Activated B cell treated with CpG ODN at 0.5 μM for 24 hours (primary cell): ENCODE data around the gene SIGLEC11. TPM values are rescaled to one million over a fixed set of nuclear protein-coding genes. Genes with fewer than 3 reads are reported as not detected.
A peak's percentile ranks its signal among the peaks of the same experiment; 100 is the strongest.

Experiments used
- ATAC-seq: fragments of 200-7000 bp; cut with Tn5 transposase; one replicate; pipeline ENCODE4 v1.10.0; 2021; ENCODE audit warnings: low read depth, mild to moderate bottlenecking, moderate library complexity
- CTCF ChIA-PET: fragments of 350-600 bp; sonication (Branson Sonifier 250); formaldehyde crosslinking; loops from one replicate; lab custom pipeline; 2021; ENCODE audit warnings: antibody characterized with exemption; lab: Charles Lee
- POLR2A ChIA-PET: fragments of 350-600 bp; sonication (Branson Sonifier 250); formaldehyde crosslinking; loops from one replicate; lab custom pipeline; 2021; ENCODE audit warnings: antibody characterized with exemption; lab: Charles Lee
- DNase-seq: peaks from one replicate; pipeline ENCODE4 v3.0.0; 2022
- H3K27ac Mint-ChIP-seq: one replicate; pipeline ENCODE4 v1.8.0; 2020; ENCODE audit warnings: mixed read lengths
- H3K27me3 Mint-ChIP-seq: one replicate; pipeline ENCODE4 v1.8.0; 2021; ENCODE audit warnings: mixed read lengths
- H3K36me3 Mint-ChIP-seq: one replicate; pipeline ENCODE4 v1.8.0; 2021; ENCODE audit warnings: low read depth, mixed read lengths
- H3K4me1 Mint-ChIP-seq: one replicate; pipeline ENCODE4 v1.8.0; 2021; ENCODE audit warnings: mixed read lengths
- H3K4me3 Mint-ChIP-seq: one replicate; pipeline ENCODE4 v1.8.0; 2020; ENCODE audit warnings: mild to moderate bottlenecking, mixed read lengths
- H3K9me3 Mint-ChIP-seq: one replicate; pipeline ENCODE4 v1.8.0; 2020; ENCODE audit warnings: mixed read lengths
- intact Hi-C: fragments of 100-400 bp; cut with micrococcal nuclease; formaldehyde crosslinking; loops from one replicate; pipeline ENCODE4 v1.15.1; 2024
- total RNA-seq: library from RNA; stranded (reverse); gene quantifications from 2 replicates; pipeline ENCODE4 v1.2.3, GENCODE V29; 2022
- TF ChIP-seq, protein P1 (sequence below): fragments of 200-600 bp; IDR thresholded peaks from one replicate; pipeline ENCODE4 v1.8.0; 2022; ENCODE audit warnings: antibody characterized with exemption, mild to moderate bottlenecking

SIGLEC11 gene
- total RNA-seq, 1 donor from 2014 or later = not detected

DNA sequence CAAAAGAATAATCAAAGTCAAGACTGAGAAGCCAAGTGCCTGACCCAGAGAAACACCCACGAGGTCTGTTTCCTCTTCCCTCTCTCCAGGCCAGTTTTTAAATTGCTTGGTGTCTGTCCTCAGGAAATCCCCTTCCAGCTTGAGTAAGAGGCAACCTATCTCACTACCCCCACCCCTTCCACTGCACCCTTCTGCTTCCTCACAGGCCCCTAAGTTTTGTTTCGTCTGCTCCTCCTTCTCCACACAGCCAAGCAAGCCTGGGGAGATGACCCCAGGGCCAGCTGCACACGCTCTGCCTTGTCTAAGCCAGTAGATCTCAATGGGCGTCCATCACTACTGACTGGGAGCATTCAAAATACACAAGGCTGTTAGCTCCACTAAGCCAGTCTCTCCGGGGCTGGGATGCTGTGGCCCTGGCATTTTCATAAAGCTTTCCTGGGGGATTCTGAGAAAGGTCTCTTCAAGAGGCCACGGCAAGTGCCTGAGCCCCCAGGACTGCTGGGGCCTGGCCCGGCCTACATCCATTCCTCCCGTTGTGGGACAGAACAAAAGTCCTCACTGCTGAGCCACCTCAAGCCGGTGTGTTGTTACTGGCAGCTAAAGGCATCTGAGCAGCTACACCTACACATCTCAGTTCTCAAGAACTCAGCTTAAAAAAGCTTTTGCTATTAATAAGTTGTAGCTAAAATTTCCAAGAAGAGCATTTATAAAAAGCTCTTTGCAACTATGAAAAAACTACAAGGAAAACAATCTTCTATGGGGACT, 49.4 kb downstream of the SIGLEC11 start:
- H3K4me3 Mint-ChIP-seq = peak overlapping the region; percentile 68
- peaks cover 70% of the 10 kb centered on the region for H3K36me3 Mint-ChIP-seq
- TF ChIP-seq, protein P1, sequence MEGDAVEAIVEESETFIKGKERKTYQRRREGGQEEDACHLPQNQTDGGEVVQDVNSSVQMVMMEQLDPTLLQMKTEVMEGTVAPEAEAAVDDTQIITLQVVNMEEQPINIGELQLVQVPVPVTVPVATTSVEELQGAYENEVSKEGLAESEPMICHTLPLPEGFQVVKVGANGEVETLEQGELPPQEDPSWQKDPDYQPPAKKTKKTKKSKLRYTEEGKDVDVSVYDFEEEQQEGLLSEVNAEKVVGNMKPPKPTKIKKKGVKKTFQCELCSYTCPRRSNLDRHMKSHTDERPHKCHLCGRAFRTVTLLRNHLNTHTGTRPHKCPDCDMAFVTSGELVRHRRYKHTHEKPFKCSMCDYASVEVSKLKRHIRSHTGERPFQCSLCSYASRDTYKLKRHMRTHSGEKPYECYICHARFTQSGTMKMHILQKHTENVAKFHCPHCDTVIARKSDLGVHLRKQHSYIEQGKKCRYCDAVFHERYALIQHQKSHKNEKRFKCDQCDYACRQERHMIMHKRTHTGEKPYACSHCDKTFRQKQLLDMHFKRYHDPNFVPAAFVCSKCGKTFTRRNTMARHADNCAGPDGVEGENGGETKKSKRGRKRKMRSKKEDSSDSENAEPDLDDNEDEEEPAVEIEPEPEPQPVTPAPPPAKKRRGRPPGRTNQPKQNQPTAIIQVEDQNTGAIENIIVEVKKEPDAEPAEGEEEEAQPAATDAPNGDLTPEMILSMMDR = no peak
- peaks cover 76% of the 10 kb centered on the region for H3K4me1 Mint-ChIP-seq
- intact Hi-C loops = loop anchor here (1.0 to 2.0 kb wide), 2 partner anchors 14 to 17 kb away; partner anchors contain the start of genes ATF5 and NUP62
- no peak for DNase-seq
- ChIA-PET CTCF (interaction anchor here (0.9 to 1.1 kb wide), 3 partner anchors 12 to 26 kb away, joined by 3 read pairs; no protein-coding TSS in a partner anchor), POLR2A (interaction anchor here (0.5 to 14.0 kb wide), 13 partner anchors 8 to 92 kb away, joined by 3 to 317 read pairs (median 7); partner anchors contain the start of genes AKT1S1, ATF5, IL4I1 and NUP62)
- H3K27ac Mint-ChIP-seq = peak overlapping the region; percentile 89
- H3K27me3 Mint-ChIP-seq = no peaks in the 10 kb centered on the region
- no peaks in the 10 kb centered on the region for H3K9me3 Mint-ChIP-seq
- peak; percentile 80 for ATAC-seq

DNA sequence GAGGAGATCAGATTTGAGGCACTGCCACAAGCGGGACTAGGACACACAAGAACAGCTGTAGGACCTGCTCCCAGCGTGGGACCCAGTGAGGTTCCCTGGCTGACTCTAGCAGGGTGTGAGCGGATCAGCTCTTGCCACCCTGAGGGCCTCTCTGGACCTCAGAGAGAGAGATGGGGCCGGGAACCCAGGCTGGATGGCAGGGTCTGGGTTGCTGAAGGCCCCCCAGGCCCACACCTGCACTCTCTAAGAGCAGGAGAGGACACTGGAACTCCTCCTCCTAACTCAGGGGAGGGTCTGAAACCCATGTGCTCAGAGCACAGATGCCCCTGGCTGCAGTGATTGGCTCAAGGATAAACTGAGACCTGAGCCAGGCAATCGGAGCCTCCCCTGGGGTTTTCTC, 50.8 kb downstream of the SIGLEC11 start:
- Mint-ChIP-seq H3K4me3 (no peak overlapping the region), H3K9me3 (no peaks in the 10 kb centered on the region), H3K4me1 (peaks cover 81% of the 10 kb centered on the region), H3K27ac (no peak overlapping the region), H3K27me3 (no peaks in the 10 kb centered on the region), H3K36me3 (peaks cover 66% of the 10 kb centered on the region)
- DNase-seq (no peak), ATAC-seq (no peak)
- ChIA-PET POLR2A (interaction anchor here (0.6 to 14.0 kb wide), 7 partner anchors 8 to 44 kb away, joined by 3 to 317 read pairs (median 9); partner anchors contain the start of genes AKT1S1, ATF5, IL4I1 and NUP62), CTCF (no interaction called here)
- TF ChIP-seq, protein P1 = no peak
- intact Hi-C loops = loop anchor here (2.0 kb wide), 1 partner anchor 19 kb away; the partner anchor contains the start of genes ATF5 and NUP62

DNA sequence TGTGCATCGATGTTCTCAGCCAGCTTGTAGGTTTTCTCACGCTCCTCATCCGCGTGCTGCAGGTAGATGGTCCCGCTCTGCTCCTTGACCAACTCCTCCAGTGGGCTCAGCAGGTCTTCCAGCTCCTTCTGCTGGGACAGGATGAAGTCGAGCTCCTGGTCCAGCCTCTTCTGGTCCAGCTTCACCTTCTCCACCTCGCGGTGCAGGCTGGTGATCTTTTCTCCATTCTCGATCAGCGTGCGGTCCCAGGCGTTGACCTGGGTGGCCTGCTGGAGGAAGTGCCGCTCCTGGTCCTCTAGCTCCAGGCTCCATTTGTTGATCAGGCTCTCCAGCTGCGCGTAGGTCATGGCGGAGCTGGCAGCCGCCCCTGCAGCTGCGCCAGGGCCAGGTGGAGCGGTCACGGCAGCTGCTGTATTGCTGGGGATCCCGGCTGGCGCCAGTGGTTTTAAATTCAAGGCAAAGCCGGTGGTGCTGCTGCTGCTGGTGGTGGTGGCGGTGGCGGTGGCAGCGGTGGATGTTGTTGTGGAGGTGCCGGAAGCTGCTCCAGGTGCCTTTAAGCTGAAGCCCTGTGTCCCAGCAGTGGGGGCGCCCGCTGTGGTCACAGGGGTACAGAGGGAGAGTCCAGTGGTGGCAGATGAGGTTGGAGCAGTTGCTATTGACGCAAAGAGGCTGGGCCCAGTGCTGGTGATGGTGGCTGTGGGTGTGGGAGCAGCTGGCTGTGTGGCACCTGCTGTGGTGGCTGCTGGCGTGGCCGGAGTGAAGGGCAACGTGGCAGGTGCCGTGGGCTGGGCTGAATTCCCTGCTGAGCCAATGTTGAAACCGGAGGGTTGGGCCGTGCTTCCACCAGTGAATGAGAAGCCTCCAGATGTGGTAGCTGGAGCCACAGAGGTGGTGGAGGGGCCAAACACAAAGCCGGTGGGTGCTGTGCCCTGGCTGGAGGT, 52.2 kb downstream of the SIGLEC11 start:
- Mint-ChIP-seq H3K27me3 (no peaks in the 10 kb centered on the region), H3K27ac (peak overlapping the region; percentile 24), H3K4me3 (no peak overlapping the region), H3K4me1 (peaks cover 83% of the 10 kb centered on the region), H3K36me3 (peaks cover 54% of the 10 kb centered on the region), H3K9me3 (no peaks in the 10 kb centered on the region)
- ChIA-PET CTCF (no interaction called here), POLR2A (interaction anchor here (0.5 to 14.0 kb wide), 7 partner anchors 9 to 39 kb away, joined by 3 to 317 read pairs (median 4); partner anchors contain the start of genes AKT1S1, ATF5, IL4I1 and NUP62)
- TF ChIP-seq, protein P1 = no peak
- intact Hi-C loops = no loop called here
- DNase-seq (no peak), ATAC-seq (no peak)

DNA sequence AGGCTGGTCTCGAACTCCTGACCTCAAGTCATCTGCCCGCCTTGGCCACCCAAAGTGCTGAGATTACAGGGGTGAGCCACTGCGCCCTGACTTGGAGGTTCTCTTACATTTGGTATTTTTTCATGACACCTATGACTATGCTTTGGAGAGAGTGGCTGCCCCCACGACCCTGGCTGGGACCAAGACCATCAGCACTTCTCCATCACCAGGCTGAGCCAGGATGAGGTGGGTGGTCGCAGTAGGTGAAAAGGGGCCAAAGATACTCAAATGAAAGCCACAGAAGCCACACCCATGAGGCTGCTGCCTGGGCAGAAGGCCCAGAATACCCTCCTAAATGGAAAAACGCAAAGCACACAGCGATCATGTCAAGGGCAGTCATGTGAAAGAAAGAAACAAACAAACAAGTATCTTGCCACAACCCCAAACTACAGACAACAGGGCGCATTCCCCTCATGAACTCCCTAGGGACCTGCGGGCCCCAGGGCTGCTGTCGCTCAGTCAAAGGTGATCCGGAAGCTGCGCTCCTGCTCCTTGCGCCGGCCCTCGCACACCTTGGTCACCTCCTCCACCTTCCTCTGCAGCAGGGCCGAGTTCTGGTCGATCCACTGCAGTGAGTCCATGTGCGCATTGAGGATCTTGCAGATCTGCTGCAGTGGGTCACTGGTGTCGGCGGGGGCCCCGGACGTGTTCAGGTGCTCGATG, 53.1 kb downstream of the SIGLEC11 start:
- CTCF ChIA-PET = interaction anchor here (4.6 kb wide), 1 partner anchor 9 kb away, joined by 16 read pairs; no protein-coding TSS in a partner anchor

More for the DNA sequence above, 53.1 kb downstream of the SIGLEC11 start:
- H3K27me3 Mint-ChIP-seq = no peaks in the 10 kb centered on the region
- peak overlapping the region; percentile 42 for H3K4me3 Mint-ChIP-seq
- POLR2A ChIA-PET = interaction anchor here (0.5 to 14.0 kb wide), 11 partner anchors 9 to 1263 kb away, joined by 3 to 317 read pairs (median 15); partner anchors contain the start of genes AKT1S1, ATF5, IL4I1 and NUP62
- TF ChIP-seq, protein P1 = no peak
- H3K36me3 Mint-ChIP-seq = peaks cover 45% of the 10 kb centered on the region
- H3K9me3 Mint-ChIP-seq = no peaks in the 10 kb centered on the region
- peak overlapping the region; percentile 59 for H3K27ac Mint-ChIP-seq
- DNase-seq (no peak), ATAC-seq (peak; percentile 16)
- intact Hi-C loops = no loop called here
- H3K4me1 Mint-ChIP-seq = peaks cover 81% of the 10 kb centered on the region
